NCI-H82 (cell line): ENCODE measurements around the gene ZFAND3.

Experiments
- DNase-seq: peaks from one replicate; lab custom pipeline; 2025; lab: John Stamatoyannopoulos, UW

The ZFAND3 gene

GRCh38 chr6:38004908-38005307 lies 185.4 kb downstream of the ZFAND3 start:
- no peak for DNase-seq

- DNase-seq, result no peak
Observed at GRCh38 chr6:38011937-38012336, 192.4 kb downstream of the ZFAND3 start.

GRCh38 chr6:38012573-38012972 lies 193.0 kb downstream of the ZFAND3 start:
- peak; percentile 84 for DNase-seq

- DNase-seq, result no peak
Observed at GRCh38 chr6:38015341-38015740, 195.8 kb downstream of the ZFAND3 start.

GRCh38 chr6:38016824-38017223 lies 197.3 kb downstream of the ZFAND3 start:
- DNase-seq, result no peak

GRCh38 chr6:38018755-38019165 lies 199.2 kb downstream of the ZFAND3 start:
- peak; percentile 19 for DNase-seq

- DNase-seq, result peak; percentile 70
Observed at GRCh38 chr6:38020593-38020992, 201.1 kb downstream of the ZFAND3 start.

GRCh38 chr6:38021029-38021428 lies 201.5 kb downstream of the ZFAND3 start:
- peak; percentile 73 for DNase-seq

- DNase-seq, result no peak
Observed at GRCh38 chr6:38021571-38021970, 202.0 kb downstream of the ZFAND3 start.

GRCh38 chr6:38022688-38023087 lies 203.2 kb downstream of the ZFAND3 start:
- DNase-seq, result no peak

- no peak for DNase-seq
Observed at GRCh38 chr6:38024908-38025307, 205.4 kb downstream of the ZFAND3 start.

GRCh38 chr6:38025451-38025850 lies 205.9 kb downstream of the ZFAND3 start:
- no peak for DNase-seq

GRCh38 chr6:38027685-38028373 lies 208.3 kb downstream of the ZFAND3 start:
- no peak for DNase-seq

- no peak for DNase-seq
Observed at GRCh38 chr6:38030380-38030779, 210.9 kb downstream of the ZFAND3 start.

- DNase-seq, result no peak
Observed at GRCh38 chr6:38032797-38033196, 213.3 kb downstream of the ZFAND3 start.

- DNase-seq, result no peak
Observed at GRCh38 chr6:38033442-38033982, 214.0 kb downstream of the ZFAND3 start.

GRCh38 chr6:38034274-38034914 lies 214.9 kb downstream of the ZFAND3 start:
- peak; percentile 42 for DNase-seq

- no peak for DNase-seq
Observed at GRCh38 chr6:38035478-38035877, 216.0 kb downstream of the ZFAND3 start.

- no peak for DNase-seq
Observed at GRCh38 chr6:38039502-38039901, 220.0 kb downstream of the ZFAND3 start.

- DNase-seq, result no peak
Observed at GRCh38 chr6:38040254-38040653, 220.7 kb downstream of the ZFAND3 start.

- DNase-seq, result no peak
Observed at GRCh38 chr6:38043259-38043753, 223.8 kb downstream of the ZFAND3 start.

GRCh38 chr6:38045701-38046305 lies 226.3 kb downstream of the ZFAND3 start:
- no peak for DNase-seq

GRCh38 chr6:38047562-38047961 lies 228.0 kb downstream of the ZFAND3 start:
- DNase-seq, result no peak
